AG04450 (cell line): ENCODE measurements around the gene CCDC30. TPM values are rescaled to one million over a fixed set of nuclear protein-coding genes. Genes with fewer than 3 reads are reported as not detected.

ENCODE experiments used
- CTCF ChIA-PET: fragments of 300-600, 350-600 bp; formaldehyde crosslinking; extraction: SDS; loops from one replicate; lab custom pipeline; 2022; ENCODE audit warnings: antibody characterized with exemption, inconsistent platforms; lab: Charles Lee
- POLR2A ChIA-PET: fragments of 350-600 bp; formaldehyde crosslinking; extraction: SDS; loops from one replicate; lab custom pipeline; 2021; ENCODE audit warnings: antibody characterized with exemption, inconsistent platforms; lab: Yijun Ruan, JAX
- DNase-seq: peaks from one replicate; pipeline ENCODE4 v3.0.0-alpha.2; 2011; ENCODE audit warnings: low read depth, low spot score
- H3K27ac ChIP-seq: one replicate; pipeline ENCODE4 v1.5.1; 2012; ENCODE audit warnings: low read depth, low read length, control low read depth
- H3K27me3 ChIP-seq: one replicate; pipeline ENCODE4 v1.6.0; 2012; ENCODE audit warnings: low read length; ENCODE audit not compliant: control insufficient read depth, insufficient read depth
- H3K4me3 ChIP-seq: 2 replicates; pipeline ENCODE4 v1.5.1; 2011; ENCODE audit warnings: mild to moderate bottlenecking, low read depth, low read length, control low read depth
- H3K9me3 ChIP-seq: 2 replicates; pipeline ENCODE4 v1.5.1; 2012; ENCODE audit warnings: low read length; ENCODE audit not compliant: control insufficient read depth, insufficient read depth
- CTCF ChIP-seq: IDR thresholded peaks from 2 replicates; pipeline ENCODE4 v1.5.1; 2011; ENCODE audit warnings: low read depth, low read length, control low read depth, inconsistent platforms
- polyA plus RNA-seq: library from polyadenylated mRNA; depleted of rRNA; stranded (reverse); fragments of >200 nt; gene quantifications from 2 replicates; pipeline ENCODE4 v1.2.3, GENCODE V29; 2011

Gene CCDC30
- polyA plus RNA-seq, 1 experiment = 0.61 TPM

- no peak overlapping the region for H3K27ac ChIP-seq
- H3K9me3 ChIP-seq = no peaks in the 10 kb centered on the region
- ChIA-PET CTCF (no interaction called here), POLR2A (no interaction called here)
- no peak overlapping the region for H3K4me3 ChIP-seq
- no peak for TF ChIP-seq CTCF
- no peak for DNase-seq
- peaks cover 23% of the 10 kb centered on the region for H3K27me3 ChIP-seq
Measured at GRCh38 chr1:42419126-42419821, 43.8 kb upstream of the CCDC30 start.

- no peak for DNase-seq
- ChIA-PET CTCF (no interaction called here), POLR2A (no interaction called here)
Measured at GRCh38 chr1:42420121-42420520, 43.0 kb upstream of the CCDC30 start.

GRCh38 chr1:42420911-42421585 lies 42.0 kb upstream of the CCDC30 start:
- ChIA-PET POLR2A (interaction anchor here (0.6 kb wide), 1 partner anchor 550 kb away, joined by 3 read pairs; no protein-coding TSS in a partner anchor), CTCF (no interaction called here)
- H3K4me3 ChIP-seq = no peak overlapping the region
- DNase-seq = peak; percentile 42
- peaks cover 23% of the 10 kb centered on the region for H3K27me3 ChIP-seq
- H3K9me3 ChIP-seq = no peaks in the 10 kb centered on the region
- TF ChIP-seq CTCF = no peak
- peak overlapping the region; percentile 3 for H3K27ac ChIP-seq

More at GRCh38 chr1:42420121-42420520, 43.0 kb upstream of the CCDC30 start:
- H3K9me3 ChIP-seq = no peaks in the 10 kb centered on the region
- no peak overlapping the region for H3K27ac ChIP-seq
- H3K27me3 ChIP-seq = peaks cover 23% of the 10 kb centered on the region
- TF ChIP-seq CTCF = no peak
- H3K4me3 ChIP-seq = no peak overlapping the region

- ChIA-PET POLR2A (no interaction called here), CTCF (no interaction called here)
- no peak for DNase-seq
- Histone ChIP-seq H3K9me3 (no peaks in the 10 kb centered on the region), H3K27ac (no peak overlapping the region), H3K27me3 (peaks cover 23% of the 10 kb centered on the region), H3K4me3 (no peak overlapping the region)
- no peak for TF ChIP-seq CTCF
Measured at GRCh38 chr1:42422737-42423136, 40.3 kb upstream of the CCDC30 start.

GRCh38 chr1:42423681-42424080 lies 39.4 kb upstream of the CCDC30 start:
- Histone ChIP-seq H3K9me3 (no peaks in the 10 kb centered on the region), H3K27ac (no peak overlapping the region), H3K4me3 (no peak overlapping the region), H3K27me3 (peaks cover 23% of the 10 kb centered on the region)
- POLR2A ChIA-PET = no interaction called here
- CTCF ChIA-PET = no interaction called here
- no peak for TF ChIP-seq CTCF
- DNase-seq = no peak
